GM23338 (cell line): Measurements from ENCODE around the gene PET117. TPM values are rescaled to one million over a fixed set of nuclear protein-coding genes. Genes with fewer than 3 reads are reported as not detected.

Experiments
- ATAC-seq: fragments of 200-7000 bp; cut with Tn5 transposase; 3 replicates; pipeline ENCODE4 v1.9.1; 2020
- DNase-seq: peaks from one replicate; pipeline ENCODE4 v3.0.0-alpha.2; 2015; ENCODE audit warnings: low spot score
- H2AFZ ChIP-seq: fragments of 200-600 bp; sonication (generic); 2 replicates; pipeline ENCODE4 v1.8.0; 2016; ENCODE audit warnings: antibody characterized with exemption, mild to moderate bottlenecking, moderate library complexity
- H3F3A ChIP-seq: fragments of 200-600 bp; sonication (generic); replicated peaks from 2 replicates; pipeline ENCODE4 v1.8.0; 2017; ENCODE audit warnings: antibody characterized with exemption, mixed run types, low read depth
- H3K27ac ChIP-seq: fragments of 200-600 bp; sonication (generic); 2 replicates; pipeline ENCODE4 v1.6.1; 2016; ENCODE audit warnings: low read depth
- H3K27me3 ChIP-seq: fragments of 200-600 bp; sonication (generic); 2 replicates; pipeline ENCODE4 v1.8.0; 2016; ENCODE audit warnings: mild to moderate bottlenecking, mixed run types, moderate library complexity; ENCODE audit not compliant: insufficient read depth
- H3K36me3 ChIP-seq: fragments of 200-600 bp; sonication (generic); 2 replicates; pipeline ENCODE4 v1.8.0; 2016; ENCODE audit warnings: mild to moderate bottlenecking; ENCODE audit not compliant: insufficient read depth
- H3K4me1 ChIP-seq: fragments of 200-600 bp; sonication (generic); 2 replicates; pipeline ENCODE4 v1.8.0; 2016; ENCODE audit warnings: mild to moderate bottlenecking, moderate library complexity; ENCODE audit not compliant: insufficient read depth
- H3K4me2 ChIP-seq: fragments of 200-600 bp; sonication (generic); 2 replicates; pipeline ENCODE4 v1.7.1; 2017; ENCODE audit warnings: mixed run types
- H3K4me3 ChIP-seq: fragments of 200-600 bp; sonication (generic); 2 replicates; pipeline ENCODE4 v1.6.1; 2016; ENCODE audit warnings: mixed run types
- H3K79me2 ChIP-seq: fragments of 200-600 bp; sonication (generic); replicated peaks from 2 replicates; pipeline ENCODE4 v1.8.0; 2017; ENCODE audit warnings: mild to moderate bottlenecking; ENCODE audit not compliant: insufficient read depth
- H3K9me2 ChIP-seq: fragments of 200-600 bp; sonication (generic); 2 replicates; pipeline ENCODE4 v1.8.0; 2017; ENCODE audit not compliant: insufficient read depth
- H4K20me1 ChIP-seq: fragments of 200-600 bp; sonication (generic); replicated peaks from 2 replicates; pipeline ENCODE4 v1.8.0; 2017; ENCODE audit warnings: mild to moderate bottlenecking; ENCODE audit not compliant: insufficient read depth
- H3K27ac Mint-ChIP-seq: 2 replicates; pipeline ENCODE4 v1.8.0; 2020; ENCODE audit warnings: inconsistent platforms, mild to moderate bottlenecking, moderate library complexity, mixed read lengths
- H3K27me3 Mint-ChIP-seq: 3 replicates; pipeline ENCODE4 v1.8.0; 2022; ENCODE audit warnings: low read depth, mild to moderate bottlenecking, moderate library complexity, mixed read lengths, inconsistent platforms; ENCODE audit not compliant: insufficient read depth, poor library complexity
- H3K36me3 Mint-ChIP-seq: 3 replicates; pipeline ENCODE4 v1.8.0; 2021; ENCODE audit warnings: low read depth, mild to moderate bottlenecking, inconsistent platforms, moderate library complexity, mixed read lengths
- H3K4me1 Mint-ChIP-seq: 3 replicates; pipeline ENCODE4 v1.8.0; 2020; ENCODE audit warnings: mild to moderate bottlenecking, inconsistent platforms, mixed read lengths
- H3K4me3 Mint-ChIP-seq: 3 replicates; pipeline ENCODE4 v1.8.0; 2021; ENCODE audit warnings: moderate library complexity, mild to moderate bottlenecking, inconsistent platforms, mixed read lengths
- H3K9me3 Mint-ChIP-seq: 3 replicates; pipeline ENCODE4 v1.8.0; 2020; ENCODE audit warnings: moderate library complexity, mild to moderate bottlenecking, inconsistent platforms, mixed read lengths
- CREB1 ChIP-seq: fragments of 250-450 bp; sonication (Bioruptor Pico); IDR thresholded peaks from 2 replicates; pipeline ENCODE4 v1.5.0; 2020; ENCODE audit warnings: low read depth, mild to moderate bottlenecking, moderate library complexity
- CTCF ChIP-seq, 2 experiments: fragments of 200-600 bp in 1 of 2; sonication (generic) in 1 of 2; conservative IDR thresholded peaks; 2 replicates each; pipeline versions ENCODE4 v1.5.1 to v1.6.1; 2016 to 2017; ENCODE audit warnings: antibody characterized with exemption in 2 of 2, low read depth in 2 of 2, mild to moderate bottlenecking in 2 of 2, moderate library complexity in 1 of 2
- ETS1 ChIP-seq: IDR thresholded peaks from 2 replicates; pipeline ENCODE4 v1.6.1; 2016; ENCODE audit warnings: antibody characterized with exemption
- EZH2 ChIP-seq: fragments of 200-600 bp; sonication (generic); IDR thresholded peaks from one replicate; pipeline ENCODE4 v1.8.0; 2017; ENCODE audit warnings: antibody characterized with exemption, mild to moderate bottlenecking, low read depth; ENCODE audit not compliant: unreplicated experiment
- EZH2phosphoT487 ChIP-seq: fragments of 200-600 bp; sonication (generic); IDR thresholded peaks from one replicate; pipeline ENCODE4 v1.8.1; 2018; ENCODE audit warnings: antibody characterized with exemption; ENCODE audit not compliant: unreplicated experiment
- JUNB ChIP-seq: IDR thresholded peaks from one replicate; pipeline ENCODE4 v1.6.1; 2016; ENCODE audit warnings: antibody characterized with exemption; ENCODE audit not compliant: unreplicated experiment
- NANOG ChIP-seq: IDR thresholded peaks from 2 replicates; pipeline ENCODE4 v1.6.1; 2016; ENCODE audit warnings: antibody characterized with exemption, borderline replicate concordance
- POLR2AphosphoS5 ChIP-seq: IDR thresholded peaks from 2 replicates; pipeline ENCODE4 v1.6.1; 2016; ENCODE audit warnings: antibody characterized with exemption, low read depth
- REST ChIP-seq: IDR thresholded peaks from one replicate; pipeline ENCODE4 v1.6.1; 2018; ENCODE audit warnings: antibody characterized with exemption; ENCODE audit not compliant: unreplicated experiment
- STAT1 ChIP-seq: IDR thresholded peaks from one replicate; pipeline ENCODE4 v1.6.1; 2016; ENCODE audit warnings: antibody characterized with exemption; ENCODE audit not compliant: unreplicated experiment
- ZNF114 ChIP-seq: fragments of 250-450 bp; sonication (Bioruptor Pico); IDR thresholded peaks from 2 replicates; pipeline ENCODE4 v1.5.0; 2020; ENCODE audit warnings: mild to moderate bottlenecking, moderate library complexity
- ZNF331 ChIP-seq: fragments of 250-450 bp; sonication (Bioruptor Pico); IDR thresholded peaks from 2 replicates; pipeline ENCODE4 v1.5.0; 2020; ENCODE audit warnings: low read depth, mild to moderate bottlenecking, moderate library complexity
- ZNF462 ChIP-seq: fragments of 250-450 bp; sonication (Bioruptor Pico); IDR thresholded peaks from 2 replicates; pipeline ENCODE4 v1.5.0; 2020; ENCODE audit warnings: mild to moderate bottlenecking, moderate library complexity
- polyA plus RNA-seq: library from polyadenylated mRNA; unstranded; fragments of >200 nt; fragmentation: Nextera tagmentation; extraction: Ambion mirVana; gene quantifications from 2 replicates; pipeline ENCODE4 v1.2.1, GENCODE V29; 2016
- total RNA-seq: library from RNA; depleted of rRNA; stranded (reverse); fragments of >200 nt; shearing (Covaris generic); gene quantifications from 2 replicates; pipeline ENCODE4 v1.2.3, GENCODE V29; 2014

PET117 gene
- total and polyA plus RNA-seq, 2 experiments from 2014 or later: 21.7 to 41.9 TPM

DNA sequence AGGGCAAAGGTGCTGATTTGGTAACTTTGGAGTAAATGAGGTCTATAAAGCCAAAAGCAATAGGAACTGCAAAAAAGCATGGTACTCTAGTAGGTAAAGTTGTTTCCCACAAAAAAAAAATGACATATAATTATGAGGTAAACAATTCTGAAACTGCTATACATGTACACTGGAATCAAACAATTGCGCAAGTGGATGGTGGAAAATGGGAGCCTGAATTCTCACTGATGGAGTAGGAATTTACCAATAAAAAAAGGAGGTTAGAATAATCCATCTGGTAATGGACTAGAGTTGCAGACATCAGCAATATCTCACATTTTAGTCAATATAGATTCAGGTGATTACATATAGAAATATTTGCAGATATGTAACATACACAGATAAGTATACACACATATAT lies 5.0 kb upstream of the PET117 start:
- no peaks in the 10 kb centered on the region for H3K79me2 ChIP-seq
- no peak overlapping the region for H2AFZ ChIP-seq
- H4K20me1 ChIP-seq: no peaks in the 10 kb centered on the region
- TF ChIP-seq POLR2AphosphoS5 (no peak), CTCF (conservative IDR thresholded peaks at IDR 0.05; ENCODE audit: low read depth in 2 of 2) (no peak), ZNF462 (CRISPR knock-in tag) (no peak), ZNF331 (CRISPR knock-in tag) (no peak), NANOG (no peak), ETS1 (no peak), EZH2 (no peak), JUNB (no peak), STAT1 (no peak), ZNF114 (no peak), CREB1 (CRISPR knock-in tag) (no peak), REST (no peak), EZH2phosphoT487 (no peak)
- no peak overlapping the region for H3K4me3 Mint-ChIP-seq
- no peak for ATAC-seq
- H3K27ac ChIP-seq: no peak overlapping the region
- peaks cover 5% of the 10 kb centered on the region; the same call in 2 of the 3 replicates for H3K4me1 Mint-ChIP-seq
- no peaks in the 10 kb centered on the region for H3K9me2 ChIP-seq
- H3K36me3 Mint-ChIP-seq: no peaks in the 10 kb centered on the region
- H3K27me3 ChIP-seq: peaks cover 5% of the 10 kb centered on the region; the same call in 1 of the 2 replicates
- H3F3A ChIP-seq: no peaks in the 10 kb centered on the region
- H3K27me3 Mint-ChIP-seq: peaks cover 3% of the 10 kb centered on the region
- no peak for DNase-seq
- no peak overlapping the region for H3K4me3 ChIP-seq
- H3K4me2 ChIP-seq: no peak overlapping the region
- no peaks in the 10 kb centered on the region for H3K36me3 ChIP-seq
- H3K9me3 Mint-ChIP-seq: no peaks in the 10 kb centered on the region
- peaks cover 5% of the 10 kb centered on the region for H3K4me1 ChIP-seq
- H3K27ac Mint-ChIP-seq: no peak overlapping the region
